ENCODE measurements around the gene MFRP.
A peak's percentile ranks its signal among the peaks of the same experiment; 100 is the strongest.

The MFRP gene

DNA sequence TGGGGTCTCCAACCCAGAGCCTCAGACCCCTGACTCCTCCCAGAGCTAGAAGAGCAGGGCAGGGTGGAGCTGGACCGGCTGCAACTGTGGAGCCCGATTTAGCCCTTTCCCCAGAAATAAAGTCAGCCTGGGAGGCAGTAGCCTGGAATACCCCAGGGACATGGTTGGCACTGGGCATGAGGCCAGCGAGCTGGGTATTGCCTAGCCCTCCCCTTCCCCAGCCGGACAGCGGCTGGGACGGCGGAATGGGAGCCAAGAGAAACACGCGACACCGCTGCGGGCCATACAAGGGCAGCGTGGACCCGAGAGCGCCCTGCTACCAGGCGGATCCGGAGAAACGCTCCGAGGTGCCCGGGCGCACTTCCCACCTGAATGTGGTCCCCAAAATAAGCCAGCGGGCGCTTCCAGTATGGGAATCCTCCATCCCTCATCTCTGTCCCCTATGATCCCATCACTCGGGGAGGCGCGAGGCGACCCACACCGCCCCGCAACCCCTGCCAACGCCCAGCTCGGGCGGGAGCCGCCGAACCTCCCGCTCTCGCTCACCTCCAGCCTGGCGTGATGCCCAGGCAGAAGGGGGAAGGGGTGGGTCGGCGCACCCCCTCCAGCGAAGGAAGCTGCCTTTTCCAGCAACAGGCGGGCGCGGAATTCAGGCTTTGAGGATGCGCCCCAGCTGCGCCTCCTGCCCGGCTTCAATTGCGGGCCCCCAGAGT, 30.3 kb downstream of the MFRP start:
- no peak for DNase-seq

DNA sequence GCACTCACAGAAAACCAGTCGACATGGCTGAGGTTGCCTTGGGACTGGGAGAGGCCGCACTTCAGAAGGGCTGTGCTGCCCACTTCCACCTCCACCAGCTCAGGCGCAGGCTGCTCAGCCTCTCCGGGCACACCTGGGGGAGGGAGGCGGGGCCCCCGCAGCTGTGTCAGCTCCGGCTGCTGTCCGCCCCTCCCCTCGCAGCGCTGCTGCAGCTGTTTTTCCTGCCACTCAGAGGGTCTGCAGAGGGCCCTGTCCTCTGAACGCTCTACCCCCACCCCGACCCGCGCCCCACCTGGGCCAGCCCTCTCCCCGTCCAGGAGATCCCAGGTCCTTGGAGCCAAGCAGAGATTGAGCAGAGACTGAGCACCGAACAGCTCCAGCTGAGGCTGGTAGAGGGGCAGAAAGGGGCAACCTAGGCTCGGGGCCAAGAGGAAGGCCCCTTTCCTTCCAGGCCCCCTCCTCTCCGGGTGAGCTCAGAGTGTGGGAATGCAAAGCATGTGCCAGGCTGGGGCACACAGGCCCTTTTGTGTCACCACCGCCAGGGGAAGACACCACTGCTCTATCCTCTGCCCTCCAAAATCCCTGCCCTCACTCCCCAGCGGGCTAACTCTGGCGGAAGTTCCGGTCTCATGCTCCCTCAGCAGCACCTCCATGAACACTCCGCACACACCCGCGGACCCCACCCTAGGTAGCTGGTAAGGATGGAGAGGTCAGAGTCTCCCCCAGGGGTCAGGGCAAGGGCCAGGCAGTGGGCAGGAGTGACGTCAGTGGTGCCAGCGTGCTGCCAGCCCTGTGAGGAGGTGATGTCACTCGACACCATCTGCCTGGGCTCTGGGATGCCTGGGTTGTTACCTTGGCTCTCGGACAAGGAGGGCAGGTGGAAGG, 31.1 kb downstream of the MFRP start:
- DNase-seq, result peak; percentile 46

DNA sequence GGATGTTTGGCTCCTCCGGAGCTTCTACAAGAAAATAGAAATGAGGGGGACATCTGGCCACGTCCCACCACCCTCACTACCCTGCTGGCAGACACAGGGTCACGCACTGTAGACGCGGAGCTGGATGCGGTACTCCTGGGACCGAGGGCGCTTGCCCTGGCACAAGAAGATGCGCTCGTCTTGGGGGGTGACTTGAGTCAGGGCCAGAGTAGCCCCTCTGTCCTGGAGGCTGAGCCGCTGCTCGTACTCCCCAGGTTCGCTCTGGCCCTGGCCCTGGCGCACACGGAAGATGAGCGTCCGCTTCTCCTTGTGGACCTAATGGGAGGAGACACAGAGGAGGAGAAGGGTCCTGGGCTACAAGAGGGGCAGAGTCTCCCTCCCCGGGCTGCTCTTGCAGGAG, 31.8 kb downstream of the MFRP start:
- DNase-seq, result no peak

DNA sequence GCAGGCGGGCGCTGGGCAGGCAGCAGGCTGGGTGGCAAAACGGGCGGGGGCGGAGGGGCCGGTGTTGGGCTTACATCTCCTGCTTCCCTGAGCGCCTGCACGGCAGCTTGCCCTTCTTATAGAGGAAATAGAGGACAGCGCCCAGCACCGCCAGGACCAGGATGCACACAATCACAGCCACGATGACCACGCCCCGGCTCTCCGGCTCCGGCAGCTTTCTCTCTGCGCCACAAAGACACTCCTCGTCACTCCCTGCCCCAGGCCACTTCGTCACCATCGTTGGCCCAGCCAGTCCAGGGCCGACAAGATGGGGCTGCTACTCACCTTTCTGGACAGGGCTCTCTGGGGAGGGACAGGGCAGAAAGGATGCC, 35.8 kb downstream of the MFRP start:
- DNase-seq, result no peak

DNA sequence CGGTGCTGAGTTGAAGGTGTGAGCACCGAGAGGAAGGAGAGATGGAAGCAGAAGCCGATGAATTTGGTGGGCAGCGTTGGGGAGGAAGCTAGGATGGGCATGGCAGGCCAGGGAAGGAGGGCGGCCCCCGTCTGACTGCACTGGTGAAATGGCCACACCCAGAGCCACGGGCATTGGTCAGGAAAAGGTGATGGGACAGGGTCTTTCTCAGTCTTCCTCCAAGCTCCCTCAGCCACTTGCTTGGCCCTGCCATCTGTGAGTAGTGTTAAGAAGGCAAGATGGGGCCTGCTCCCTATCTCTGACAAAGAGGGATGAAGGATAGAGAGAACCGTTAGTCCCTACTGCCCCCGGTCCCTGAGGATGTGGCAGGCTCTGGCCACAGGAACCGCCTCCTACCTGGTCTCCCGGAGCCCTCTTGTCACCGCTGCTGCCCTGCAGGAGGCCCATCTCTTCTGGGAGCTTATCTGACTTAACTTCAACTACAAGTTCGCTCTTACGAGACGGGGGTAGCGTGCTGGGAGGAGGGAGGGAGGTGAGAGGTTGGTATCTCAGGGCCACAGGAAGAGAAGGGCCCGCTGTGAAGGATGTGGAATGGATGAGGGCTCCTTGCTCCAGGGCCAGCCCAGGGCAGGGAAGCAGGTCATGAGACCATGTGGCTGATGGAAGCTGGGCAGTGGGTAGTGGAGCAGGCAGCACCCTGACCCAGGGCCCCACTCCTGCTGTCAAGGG, 36.4 kb downstream of the MFRP start:
- no peak for DNase-seq

- no peak for DNase-seq
These were observed 37.1 kb downstream of the MFRP start for GRCh38 chr11:119309411-119309810.

- no peak for DNase-seq
These were observed 38.5 kb downstream of the MFRP start for GRCh38 chr11:119307974-119308373.

GRCh38 chr11:119307219-119307618, 39.3 kb downstream of the MFRP start:
- DNase-seq, result no peak

DNA sequence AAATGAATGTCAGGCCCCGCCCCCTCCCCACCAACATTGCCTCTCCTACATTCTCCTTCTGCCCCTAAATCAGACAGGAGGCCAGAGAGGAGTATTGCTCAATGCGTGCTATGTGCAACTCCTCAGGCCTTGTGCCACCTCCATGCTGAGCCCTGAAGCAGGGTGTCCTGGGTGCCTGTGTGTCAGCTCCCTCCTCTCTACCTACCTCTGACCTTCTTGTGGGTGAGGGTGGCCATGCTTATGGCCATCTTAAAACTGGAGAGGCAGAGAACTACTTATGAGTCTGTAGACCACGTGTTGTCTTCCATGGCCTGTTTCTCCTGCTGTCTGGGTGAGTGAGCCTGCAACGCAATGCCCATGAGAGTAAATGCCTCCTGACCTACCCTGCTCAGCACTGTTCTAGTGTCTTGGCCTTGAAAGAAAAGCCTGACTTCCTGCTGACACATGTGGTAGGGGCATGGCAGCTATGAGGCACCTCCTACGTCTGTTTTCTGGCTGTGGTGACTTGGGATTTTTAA, 40.1 kb downstream of the MFRP start:
- DNase-seq, result peak; percentile 42

DNA sequence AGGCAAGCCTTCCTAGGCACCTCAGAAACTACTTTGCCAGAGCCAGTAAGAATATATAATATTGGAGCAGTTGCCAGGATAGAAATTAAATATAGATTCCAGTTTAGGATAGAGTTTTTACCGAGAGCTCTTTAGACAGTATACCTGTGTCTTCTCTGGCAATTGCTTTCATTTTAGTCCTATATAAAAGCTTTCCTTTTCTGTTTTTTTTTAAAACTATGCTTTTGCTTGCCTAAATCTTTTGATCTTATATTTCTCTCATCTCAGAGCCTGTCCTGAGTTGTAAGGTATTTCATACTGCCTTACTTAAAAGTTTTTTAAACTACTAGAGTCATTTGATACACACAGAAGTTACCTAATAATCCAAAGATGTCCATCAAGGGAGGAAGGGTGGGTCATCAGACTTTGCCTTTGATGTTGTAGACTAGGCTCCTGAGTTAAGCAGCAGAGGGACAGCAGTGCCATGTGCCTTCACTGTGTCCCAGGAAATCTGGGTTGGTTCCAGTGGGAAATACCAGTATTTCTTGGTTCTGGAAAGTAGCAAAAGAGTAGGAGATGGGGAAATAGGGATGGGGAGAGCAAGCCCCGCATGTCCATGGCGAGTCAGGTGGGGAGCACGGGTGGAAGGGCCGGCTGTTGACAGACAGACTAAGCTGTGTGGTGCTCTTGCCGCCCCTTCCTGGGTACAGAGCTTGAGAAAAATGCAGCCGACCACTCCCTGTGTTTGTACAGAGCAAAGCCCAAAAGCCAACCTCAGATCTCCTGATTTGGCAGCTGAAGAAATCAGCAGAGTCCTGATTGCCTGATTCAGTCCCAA, 40.7 kb downstream of the MFRP start:
- no peak for DNase-seq

DNA sequence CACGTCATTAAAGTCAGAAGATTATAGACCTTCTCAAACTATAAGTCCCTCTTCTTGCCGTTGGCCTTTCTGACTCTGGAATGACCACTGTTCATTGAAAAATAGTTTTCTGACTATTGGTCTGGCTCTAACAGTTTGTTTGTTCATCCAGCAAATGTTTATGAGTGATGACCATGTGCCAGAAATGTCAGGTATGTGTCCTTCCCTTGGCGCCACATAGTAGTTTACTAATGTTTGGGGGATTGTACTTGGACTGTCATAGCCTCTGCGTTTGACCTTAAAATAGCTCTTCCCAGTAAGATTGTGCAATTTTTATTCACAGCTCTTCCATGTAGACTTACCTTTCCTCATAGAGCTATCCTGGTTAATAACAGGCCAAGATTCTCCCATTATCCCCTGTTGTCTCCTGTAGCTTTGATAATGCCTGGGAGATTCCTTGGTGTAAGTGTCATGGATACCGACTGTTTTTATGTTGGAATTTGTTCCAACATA, 43.2 kb downstream of the MFRP start:
- DNase-seq, result no peak

DNA sequence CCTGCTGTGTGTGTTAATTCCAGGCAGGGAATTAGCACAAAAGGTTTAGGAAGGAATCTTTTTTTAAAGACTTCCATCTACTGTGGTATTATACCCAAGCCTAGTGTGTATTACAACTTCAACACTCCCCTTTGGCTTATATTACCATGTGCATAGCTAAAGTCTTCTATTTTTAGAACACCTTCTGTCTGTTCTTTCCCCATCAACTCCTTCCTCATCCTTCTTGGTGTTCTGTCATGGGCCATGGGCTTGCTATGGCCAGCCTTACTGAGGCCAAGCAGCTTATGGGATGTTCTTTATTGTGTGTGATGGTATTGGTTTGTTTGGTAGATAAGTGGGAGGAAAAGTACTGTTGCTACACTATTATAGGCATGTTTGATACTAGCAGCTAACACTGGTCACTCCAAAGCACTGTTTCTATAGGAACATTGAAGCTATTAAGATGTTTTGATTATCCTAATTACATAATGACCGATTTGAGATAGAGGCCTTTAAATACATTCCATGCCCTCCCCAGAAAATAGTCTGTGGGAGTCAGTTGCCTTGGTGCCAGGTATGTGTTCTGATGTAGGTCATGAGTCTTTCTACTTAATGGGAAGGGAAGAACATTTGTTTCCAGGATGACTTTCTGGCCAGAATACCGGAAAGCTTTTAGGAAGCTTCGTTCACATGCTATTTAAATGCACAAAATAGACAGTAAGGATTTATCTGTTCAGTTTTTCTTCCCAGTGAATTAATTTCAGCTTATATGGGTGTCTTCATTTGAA, 46.1 kb downstream of the MFRP start:
- DNase-seq, result no peak

DNA sequence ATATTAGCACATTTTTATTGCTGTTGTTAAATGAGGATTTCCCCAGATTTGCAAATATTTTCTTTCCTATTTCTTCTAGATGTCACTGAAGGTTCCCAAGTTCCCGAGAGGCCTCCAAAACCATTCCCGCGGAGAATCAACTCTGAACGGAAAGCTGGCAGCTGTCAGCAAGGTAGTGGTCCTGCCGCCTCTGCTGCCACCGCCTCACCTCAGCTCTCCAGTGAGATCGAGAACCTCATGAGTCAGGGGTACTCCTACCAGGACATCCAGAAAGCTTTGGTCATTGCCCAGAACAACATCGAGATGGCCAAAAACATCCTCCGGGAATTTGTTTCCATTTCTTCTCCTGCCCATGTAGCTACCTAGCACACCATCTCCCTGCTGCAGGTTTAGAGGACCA, 47.1 kb downstream of the MFRP start:
- DNase-seq, result no peak

DNA sequence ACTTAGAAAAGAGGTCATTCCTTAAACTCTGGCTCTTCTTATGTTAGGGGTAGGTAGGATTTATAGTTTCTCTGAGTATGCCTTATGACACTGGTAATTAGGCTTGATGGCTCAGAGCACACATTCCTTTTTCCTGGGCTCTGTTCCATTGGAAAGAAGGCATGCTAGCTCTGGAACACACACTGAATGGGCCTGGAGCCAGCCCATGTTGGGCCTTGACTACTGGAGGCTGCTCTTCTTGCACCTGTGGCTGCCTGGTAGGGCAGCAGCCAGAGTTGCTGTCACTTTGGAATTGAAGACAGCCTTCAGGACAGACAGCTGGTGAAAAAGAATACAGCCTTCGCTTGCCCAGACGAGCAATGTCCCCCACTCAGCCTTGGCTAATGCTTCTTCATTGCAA, 47.8 kb downstream of the MFRP start:
- DNase-seq, result no peak

DNA sequence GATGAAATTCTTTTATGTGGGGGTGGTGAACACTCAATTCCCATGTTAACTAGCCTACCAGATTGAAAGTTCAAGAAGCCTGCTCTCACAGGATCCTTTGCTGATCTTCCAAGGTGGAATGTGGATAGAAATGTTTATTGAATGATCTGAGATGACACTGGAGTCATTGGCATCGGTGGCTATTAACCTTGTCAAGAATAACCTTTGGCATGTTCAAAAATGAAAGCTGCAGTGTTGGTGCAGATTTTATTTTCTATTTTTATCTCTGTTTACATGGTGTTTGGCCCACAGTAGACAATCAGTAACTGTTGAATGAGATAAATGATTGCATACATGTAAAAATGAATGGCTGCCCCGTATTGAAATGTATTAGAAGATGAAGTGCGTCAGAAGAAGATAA, 48.6 kb downstream of the MFRP start:
- no peak for DNase-seq

- DNase-seq, result no peak
These were observed 51.3 kb downstream of the MFRP start for GRCh38 chr11:119295178-119295577.

GRCh38 chr11:119293461-119293860, 53.0 kb downstream of the MFRP start:
- no peak for DNase-seq

GRCh38 chr11:119290894-119291497, 55.5 kb downstream of the MFRP start:
- no peak for DNase-seq
